ENCODE measurements around the gene CMTM5. TPM values are rescaled to one million over a fixed set of nuclear protein-coding genes. Genes with fewer than 3 reads are reported as not detected.

Gene CMTM5
- total and polyA plus RNA-seq, 2 donors (not counting 3 experiments of a cell fraction or from before 2014, with no cell fraction given): not detected

DNA sequence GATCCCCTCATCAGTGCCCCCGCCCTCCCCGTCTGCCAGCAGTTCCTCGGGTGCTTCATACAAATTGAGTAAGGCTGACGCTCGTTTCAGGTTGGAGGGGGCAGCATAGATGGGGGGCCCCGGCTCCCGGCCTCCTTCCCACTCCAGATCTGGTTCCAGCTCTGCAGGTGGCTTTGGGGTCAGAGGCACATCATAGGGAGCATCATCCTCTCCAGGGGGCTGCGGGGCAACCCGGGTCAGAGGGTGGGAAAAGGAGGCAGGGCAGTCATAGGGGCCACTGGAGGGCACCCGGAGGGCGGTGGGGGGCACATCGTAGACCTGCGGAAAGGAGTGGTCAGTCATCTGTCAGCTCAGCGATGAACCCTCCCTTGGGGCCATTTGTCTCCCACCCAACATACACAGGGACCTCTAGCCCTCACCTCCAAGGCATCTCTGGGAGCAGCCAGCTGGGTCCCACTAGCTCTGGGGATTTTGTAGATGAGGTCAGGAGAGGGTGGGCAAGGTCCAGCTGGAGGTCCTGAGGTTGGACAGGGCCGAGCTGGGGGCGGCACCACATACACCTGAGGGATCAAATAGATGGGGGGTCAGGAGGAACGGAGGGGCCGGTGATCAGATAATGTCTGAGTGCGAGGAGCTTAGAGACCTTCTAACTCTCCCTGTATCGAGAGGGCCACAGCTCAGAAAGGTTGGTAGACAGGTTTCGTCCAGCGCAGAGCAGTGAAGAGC, 17.0 kb upstream of the CMTM5 start:
- no peak for FAIRE-seq
- H4K20me1 ChIP-seq (replicated peaks; ENCODE audit: control insufficient read depth, extremely low read depth, insufficient read depth, low read length): no peaks in the 10 kb centered on the region
- dilution Hi-C loops (cut with MboI; ENCODE audit: extremely low pct_ligation_motif_present, low sequenced_read_pairs): no loop called here
- no peaks in the 10 kb centered on the region for H3K36me3 ChIP-seq (ENCODE audit: control insufficient read depth in 2 of 2, extremely low read depth in 1 of 2, insufficient read depth in 2 of 2, low read length in 2 of 2)
- no peaks in the 10 kb centered on the region for H3K9me1 ChIP-seq (replicated peaks; ENCODE audit: control insufficient read depth, extremely low read depth, insufficient read depth, low read length)
- no peak overlapping the region for H3K4me2 ChIP-seq (ENCODE audit: insufficient read depth, low read length)
- H3K9ac ChIP-seq (replicated peaks; ENCODE audit: extremely low read depth, insufficient read depth, low read length): no peak overlapping the region
- CTCF ChIA-PET: interaction anchor here (0.5 to 1.6 kb wide), 5 partner anchors 14 to 150 kb away, joined by 3 to 4 read pairs (median 4); no protein-coding TSS in a partner anchor
- TF ChIP-seq, protein P1, sequence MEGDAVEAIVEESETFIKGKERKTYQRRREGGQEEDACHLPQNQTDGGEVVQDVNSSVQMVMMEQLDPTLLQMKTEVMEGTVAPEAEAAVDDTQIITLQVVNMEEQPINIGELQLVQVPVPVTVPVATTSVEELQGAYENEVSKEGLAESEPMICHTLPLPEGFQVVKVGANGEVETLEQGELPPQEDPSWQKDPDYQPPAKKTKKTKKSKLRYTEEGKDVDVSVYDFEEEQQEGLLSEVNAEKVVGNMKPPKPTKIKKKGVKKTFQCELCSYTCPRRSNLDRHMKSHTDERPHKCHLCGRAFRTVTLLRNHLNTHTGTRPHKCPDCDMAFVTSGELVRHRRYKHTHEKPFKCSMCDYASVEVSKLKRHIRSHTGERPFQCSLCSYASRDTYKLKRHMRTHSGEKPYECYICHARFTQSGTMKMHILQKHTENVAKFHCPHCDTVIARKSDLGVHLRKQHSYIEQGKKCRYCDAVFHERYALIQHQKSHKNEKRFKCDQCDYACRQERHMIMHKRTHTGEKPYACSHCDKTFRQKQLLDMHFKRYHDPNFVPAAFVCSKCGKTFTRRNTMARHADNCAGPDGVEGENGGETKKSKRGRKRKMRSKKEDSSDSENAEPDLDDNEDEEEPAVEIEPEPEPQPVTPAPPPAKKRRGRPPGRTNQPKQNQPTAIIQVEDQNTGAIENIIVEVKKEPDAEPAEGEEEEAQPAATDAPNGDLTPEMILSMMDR (IDR thresholded peaks at IDR 0.05; ENCODE audit: extremely low read depth in 1 of 2, insufficient read depth in 1 of 2, low read depth in 1 of 2, low read length in 2 of 2): no peak
- TF ChIP-seq POLR2AphosphoS5 (IDR thresholded peaks at IDR 0.05; ENCODE audit: insufficient read depth, low read depth, low read length): no peak
- TF ChIP-seq, protein P2, sequence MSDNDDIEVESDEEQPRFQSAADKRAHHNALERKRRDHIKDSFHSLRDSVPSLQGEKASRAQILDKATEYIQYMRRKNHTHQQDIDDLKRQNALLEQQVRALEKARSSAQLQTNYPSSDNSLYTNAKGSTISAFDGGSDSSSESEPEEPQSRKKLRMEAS (IDR thresholded peaks at IDR 0.05; ENCODE audit: insufficient read depth, insufficient read length): no peak
- no peak for TF ChIP-seq JUN (IDR thresholded peaks at IDR 0.05; ENCODE audit: borderline replicate concordance, insufficient read depth, insufficient read length, low read depth)
- no peak overlapping the region for H2AFZ ChIP-seq (ENCODE audit: low read depth, low read length)
- no peaks in the 10 kb centered on the region for H3K4me1 ChIP-seq (ENCODE audit: control insufficient read depth, extremely low read depth, insufficient read depth, low read length)
- intact Hi-C loops (cut with micrococcal nuclease): no loop called here
- H3K4me3 ChIP-seq (replicated peaks in 1 of 3; ENCODE audit: insufficient read depth in 1 of 3, low read depth in 1 of 3, low read length in 3 of 3): no peak overlapping the region
- POLR2A ChIA-PET: no interaction called here
- H3K9me3 ChIP-seq (replicated peaks; ENCODE audit: control insufficient read depth, insufficient read depth, low read length): no peaks in the 10 kb centered on the region
- H3K27ac ChIP-seq (ENCODE audit: insufficient read depth, low read depth, low read length): no peak overlapping the region
- BruUV-seq (replicated peaks): no TSS peak
- DNase-seq (ENCODE audit: low read depth, low spot score): no peak
- peaks cover 16 to 19% of the 10 kb centered on the region in 2 experiments for H3K27me3 ChIP-seq (ENCODE audit: control insufficient read depth in 2 of 2, insufficient read depth in 2 of 2, low read length in 2 of 2)
- no peaks in the 10 kb centered on the region for H3K79me2 ChIP-seq (ENCODE audit: control insufficient read depth, insufficient read depth, low read length)
